ENCODE data around the gene TMEM200C.

GRCh38 chr18:5900262-5900661 is 4.9 kb upstream of the TMEM200C start:
- TF ChIP-seq MYB (IDR thresholded peaks at IDR 0.05; ENCODE audit: borderline replicate concordance, low read depth, low read length) (no peak), CTCF (IDR thresholded peaks at IDR 0.05 in 2 of 3, conservative IDR thresholded peaks at IDR 0.05 in 1 of 3; ENCODE audit: control insufficient read depth in 2 of 3, extremely low read depth in 1 of 3, insufficient read depth in 1 of 3, low read depth in 3 of 3, low read length in 3 of 3) (no peak), ETV6 (conservative IDR thresholded peaks at IDR 0.05 in 1 of 2, IDR thresholded peaks at IDR 0.05 in 1 of 2; ENCODE audit: borderline replicate concordance in 1 of 2, low read depth in 1 of 2) (no peak), RAD21 (IDR thresholded peaks at IDR 0.05; ENCODE audit: insufficient read depth, low read depth, low read length) (no peak), SKIL (IDR thresholded peaks at IDR 0.05; ENCODE audit: low read depth, poor library complexity, severe bottlenecking) (no peak), BACH1 (IDR thresholded peaks at IDR 0.05; ENCODE audit: borderline replicate concordance) (no peak)

All from GM12878 (cell line).